Pons (tissue), 1 donor: Measurements from ENCODE around the gene CDC42EP4.

Source experiments
- DNase-seq: peaks from one replicate; pipeline ENCODE4 v3.0.0-alpha.2; 2016; ENCODE audit warnings: low spot score

Gene CDC42EP4

DNA sequence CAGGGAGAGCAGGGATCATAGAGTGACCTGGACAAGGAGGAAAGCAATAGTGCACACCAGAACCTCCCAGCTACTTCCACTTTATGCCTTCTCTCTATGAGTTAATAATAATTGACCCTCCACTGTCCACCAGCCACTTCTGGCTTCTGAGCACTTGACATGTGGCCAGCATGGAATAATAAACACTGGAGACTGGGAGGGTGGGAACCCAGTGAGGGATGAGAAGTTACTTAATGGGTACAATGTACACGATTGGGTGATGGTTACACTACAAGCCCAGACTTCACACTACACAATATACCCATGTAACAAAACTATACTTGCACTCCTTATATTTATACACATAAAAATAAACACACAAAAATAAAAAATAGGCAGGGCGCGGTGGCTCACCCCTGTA lies 11.4 kb downstream of the CDC42EP4 start:
- no peak for DNase-seq

DNA sequence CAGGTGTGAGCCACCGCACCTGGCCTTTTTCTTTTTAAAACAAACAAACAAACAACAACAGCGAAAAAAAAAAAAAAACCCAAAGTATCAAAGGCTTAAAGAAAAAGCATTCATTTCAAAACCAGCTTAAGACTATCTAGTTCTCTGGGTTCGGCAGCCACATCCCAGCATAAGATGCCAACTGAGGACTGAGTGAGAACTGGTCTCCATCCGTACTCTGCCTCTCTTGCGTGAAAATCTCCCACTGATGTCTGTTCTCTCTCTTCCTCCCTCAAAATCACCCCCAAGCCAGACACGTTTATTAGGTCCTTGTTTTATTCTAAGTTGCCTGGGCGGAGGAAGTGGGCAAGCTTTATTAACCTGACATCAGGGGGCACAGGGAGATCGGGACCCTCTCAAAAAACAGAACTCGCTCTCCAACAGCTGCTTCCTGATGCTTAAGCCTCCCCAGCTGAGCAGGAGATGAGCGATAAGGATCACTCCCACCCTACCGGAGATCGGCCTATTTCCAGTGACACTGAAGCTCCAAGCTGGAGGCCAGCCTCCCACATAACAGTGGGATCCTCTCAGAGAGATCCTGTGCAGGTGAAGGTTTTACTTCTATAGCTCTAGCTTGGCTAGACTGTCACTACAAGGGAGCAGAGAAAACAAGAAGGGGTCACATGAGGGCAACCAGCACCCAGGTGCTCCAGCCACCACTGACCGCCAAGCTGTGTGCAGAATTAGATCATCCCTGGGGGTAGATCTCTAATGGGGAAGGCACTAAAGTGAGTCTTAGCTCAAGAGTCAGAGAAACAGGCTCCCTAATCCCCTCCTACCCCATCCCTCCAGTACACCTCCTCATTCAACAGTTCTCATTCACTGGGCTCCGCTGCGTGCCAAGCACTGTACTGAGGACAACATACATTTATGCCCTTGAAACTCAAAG lies 13.6 kb downstream of the CDC42EP4 start:
- no peak for DNase-seq

DNA sequence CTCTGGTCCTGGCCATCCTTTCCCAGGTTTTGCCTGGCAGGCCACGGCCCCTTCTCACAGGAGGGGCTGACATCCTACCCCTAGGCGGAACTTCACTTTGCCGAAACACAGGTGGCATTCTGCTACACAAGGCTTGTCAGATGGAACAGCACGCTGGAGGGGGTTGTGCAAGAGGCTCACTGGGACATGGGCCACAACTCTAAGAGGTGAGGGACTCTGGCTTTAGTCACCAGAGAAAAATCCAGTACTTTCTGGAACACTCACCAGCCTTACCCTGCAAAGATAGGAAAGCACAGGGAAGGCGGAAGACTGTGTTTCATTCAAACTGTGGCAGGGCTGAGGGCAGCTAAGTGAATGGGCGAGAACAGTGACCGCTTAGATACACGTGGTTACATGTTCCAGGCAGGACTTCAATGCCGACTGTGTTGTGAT lies 18.3 kb downstream of the CDC42EP4 start:
- DNase-seq, result peak; percentile 36

DNA sequence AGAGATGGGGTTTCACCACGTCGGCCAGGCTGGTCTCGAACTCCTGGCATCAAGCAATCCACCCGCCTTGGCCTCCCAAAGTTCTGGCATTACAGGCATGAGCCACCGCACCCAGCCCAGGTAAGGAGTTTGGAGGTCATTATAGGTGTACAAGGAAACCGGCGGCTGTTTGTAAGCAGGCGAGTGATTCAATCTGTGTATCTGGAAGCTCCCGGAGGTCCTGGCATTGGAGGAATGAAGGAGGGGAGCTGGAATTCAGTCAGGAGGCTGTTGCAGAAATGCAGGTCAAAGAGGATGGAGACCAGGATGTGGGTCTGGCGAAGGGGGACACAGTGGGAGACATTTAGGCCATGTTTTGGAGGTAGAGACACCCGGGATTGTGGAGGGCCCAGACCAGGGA lies 18.8 kb downstream of the CDC42EP4 start:
- DNase-seq, result no peak

GRCh38 chr17:73292031-73292531 lies 19.7 kb downstream of the CDC42EP4 start:
- no peak for DNase-seq

DNA sequence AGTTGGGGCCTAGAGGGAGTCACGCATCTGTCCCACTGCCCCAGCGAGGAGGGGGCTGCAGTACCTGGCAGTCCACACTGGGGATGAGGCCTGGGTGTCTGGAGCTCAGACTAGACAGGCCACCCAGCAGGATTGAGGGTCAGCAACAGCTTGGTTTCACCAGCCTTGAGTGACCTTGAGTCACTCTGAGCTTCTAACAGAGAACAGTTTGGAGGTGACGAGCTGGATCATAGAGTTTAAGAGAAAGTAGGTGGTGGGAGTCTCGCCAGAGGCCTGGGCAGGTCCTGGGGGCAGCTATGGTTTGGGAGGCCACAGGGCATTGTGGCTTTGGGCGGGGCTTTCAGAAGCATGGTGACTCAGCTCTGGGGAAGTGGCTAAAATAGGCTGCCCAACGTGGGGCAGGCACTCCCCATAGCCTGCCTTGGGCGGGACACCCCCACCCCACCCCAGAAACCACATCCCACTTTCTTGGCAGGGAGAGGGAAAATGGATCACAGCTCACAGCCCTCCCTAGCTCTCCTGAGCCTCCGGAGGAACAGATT lies 20.5 kb downstream of the CDC42EP4 start:
- no peak for DNase-seq

- DNase-seq, result no peak
Observed at GRCh38 chr17:73290399-73291259, 21.2 kb downstream of the CDC42EP4 start.

GRCh38 chr17:73289549-73290254 lies 22.1 kb downstream of the CDC42EP4 start:
- DNase-seq, result no peak

GRCh38 chr17:73288534-73289302 lies 23.1 kb downstream of the CDC42EP4 start:
- no peak for DNase-seq

GRCh38 chr17:73286863-73287296 lies 24.9 kb downstream of the CDC42EP4 start:
- DNase-seq, result no peak

GRCh38 chr17:73285916-73286862 lies 25.6 kb downstream of the CDC42EP4 start:
- DNase-seq, result no peak

DNA sequence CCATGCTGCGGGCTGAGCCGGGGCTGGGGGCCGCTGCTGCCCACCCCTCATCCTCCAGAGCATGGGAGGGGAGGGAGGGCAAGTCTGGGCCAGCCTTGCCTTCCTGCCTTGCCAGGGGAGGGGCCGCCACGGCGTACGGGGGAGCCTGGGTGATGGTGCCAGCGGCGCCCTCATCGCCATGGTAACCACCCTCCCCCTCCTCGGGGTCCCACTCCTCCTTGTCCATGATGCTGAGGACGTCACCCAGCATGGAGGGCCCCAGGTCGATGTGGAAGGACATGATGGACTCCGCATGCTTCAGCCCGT lies 26.2 kb downstream of the CDC42EP4 start:
- DNase-seq, result no peak

GRCh38 chr17:73284906-73285602 lies 26.7 kb downstream of the CDC42EP4 start:
- DNase-seq, result no peak

DNA sequence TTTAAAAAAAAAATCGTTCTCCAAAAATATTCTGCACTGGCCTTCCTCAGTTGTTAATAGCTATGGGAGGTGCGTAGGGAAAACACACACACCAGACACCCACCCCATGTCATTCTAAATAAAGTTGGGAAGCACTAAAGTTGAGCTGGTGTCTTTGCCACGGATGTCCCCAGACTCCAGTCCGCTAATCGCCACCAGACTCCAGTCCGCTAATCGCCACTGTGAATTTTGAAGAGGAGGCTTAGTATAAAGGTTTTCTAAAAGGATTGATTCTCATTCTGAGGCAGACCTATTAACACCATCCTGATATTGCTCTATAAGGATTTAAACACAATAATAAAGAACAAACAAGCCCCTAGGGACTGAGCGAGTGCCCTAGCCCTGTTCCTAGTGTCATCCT lies 27.4 kb downstream of the CDC42EP4 start:
- DNase-seq, result no peak

GRCh38 chr17:73283841-73284282 lies 27.9 kb downstream of the CDC42EP4 start:
- no peak for DNase-seq

- DNase-seq, result no peak
Observed at GRCh38 chr17:73283250-73283649, 28.6 kb downstream of the CDC42EP4 start.

DNA sequence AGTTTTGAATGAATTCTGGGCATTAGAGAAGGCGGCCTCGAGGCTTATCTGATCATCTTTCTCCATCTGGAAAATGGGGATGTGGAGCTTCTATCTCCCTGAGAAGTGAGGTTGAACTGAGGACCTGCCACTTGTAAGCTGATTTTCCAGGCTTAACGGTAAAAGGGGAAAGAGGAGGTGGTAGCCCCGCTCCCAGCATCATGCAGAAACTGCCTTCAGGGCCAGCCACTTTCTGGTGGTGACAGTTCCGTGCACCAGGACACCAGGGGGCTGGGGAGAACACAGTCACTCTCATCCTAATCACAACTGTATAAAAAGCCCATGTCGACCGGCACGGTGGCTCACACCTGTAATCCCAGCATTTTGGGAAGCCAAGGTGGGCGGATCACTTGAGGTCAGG lies 29.2 kb downstream of the CDC42EP4 start:
- DNase-seq, result no peak

GRCh38 chr17:73281928-73282327 lies 29.9 kb downstream of the CDC42EP4 start:
- no peak for DNase-seq

DNA sequence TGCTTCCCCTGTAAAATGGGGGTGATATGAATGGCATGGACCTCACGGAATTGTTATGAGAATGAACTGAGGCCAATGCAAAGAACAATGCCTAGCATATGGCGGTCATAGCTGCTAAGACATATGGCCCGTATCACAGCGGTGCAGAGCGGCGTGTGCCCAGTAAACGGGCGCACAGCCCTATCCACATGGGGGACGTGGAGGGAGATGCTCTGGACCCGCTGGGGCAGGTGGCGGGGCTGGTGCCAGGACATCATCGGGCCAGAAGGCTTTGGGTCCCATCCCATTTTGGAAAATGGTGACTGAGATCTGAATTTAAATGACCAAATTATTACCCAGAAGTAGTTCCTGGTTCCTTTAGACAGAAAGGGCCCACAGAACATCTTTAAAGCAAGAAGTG lies 31.6 kb downstream of the CDC42EP4 start:
- no peak for DNase-seq
